ENCODE results near the gene GAGE12J.
"Not testable (repeated sequence)": the region's sequence is repeated elsewhere in the genome, so short reads cannot be mapped to it uniquely, and the experiment has no call there.

GAGE12J gene

DNA sequence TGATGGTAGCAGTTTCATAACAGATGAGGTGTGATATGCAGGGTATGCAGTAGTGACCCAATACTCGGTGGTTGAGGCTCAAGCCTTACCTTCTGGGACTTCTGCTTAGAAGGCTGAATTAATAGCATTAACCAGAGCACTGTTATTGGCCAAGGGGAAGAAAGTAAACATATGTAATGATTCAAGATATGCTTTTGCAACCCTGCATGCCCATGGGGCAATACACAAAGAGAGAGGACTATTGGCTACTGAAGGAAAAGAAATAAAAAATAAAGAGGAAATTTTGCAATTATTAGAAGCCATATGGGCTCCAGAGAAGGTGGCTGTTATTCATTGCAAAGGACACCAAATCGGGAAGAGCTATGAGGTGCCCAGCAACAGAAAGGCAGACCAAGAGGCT is 9.7 kb upstream of the GAGE12J start:
- no peak for DNase-seq

DNA sequence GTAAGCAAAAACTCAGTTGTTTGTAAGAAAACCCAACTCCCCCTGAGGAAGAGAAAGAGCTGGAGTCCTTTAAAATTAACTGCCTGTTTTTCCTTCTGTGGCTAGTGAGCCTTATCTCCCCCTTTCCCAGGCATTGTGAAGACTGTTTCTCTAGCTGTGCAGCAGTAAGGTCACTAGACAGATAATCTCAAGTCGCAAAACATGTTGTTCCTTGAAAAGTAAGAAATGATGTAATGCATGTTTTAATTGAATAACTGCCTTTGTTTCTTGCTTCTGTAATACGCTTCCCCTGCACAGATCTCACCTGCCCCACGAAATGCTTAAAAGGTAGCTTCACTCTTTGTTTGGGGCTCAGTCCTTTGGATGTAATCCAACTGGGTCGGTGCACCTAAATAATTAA is 5.8 kb upstream of the GAGE12J start:
- no peak for DNase-seq

DNA sequence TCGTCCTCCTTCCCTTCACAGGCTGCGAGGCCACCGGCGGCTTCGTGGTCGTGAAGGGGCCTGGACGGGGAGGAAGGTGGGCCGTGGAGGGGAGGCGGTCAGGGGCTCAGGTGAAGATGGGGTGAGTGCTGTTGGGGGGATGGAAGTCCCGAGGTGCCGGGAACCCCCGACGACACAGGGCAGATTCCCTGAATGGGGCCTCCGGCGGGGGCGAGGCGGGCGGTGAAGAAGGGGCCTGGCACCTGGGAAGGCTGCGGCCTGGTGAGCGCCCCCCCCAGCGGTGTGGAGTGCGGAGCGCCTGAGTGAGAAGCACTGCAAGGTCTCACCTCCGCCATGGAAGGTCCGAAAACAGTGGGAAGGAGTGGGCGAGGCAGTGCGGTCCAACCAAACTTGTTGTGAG is 429 bp downstream of the GAGE12J start:
- DNase-seq = not testable (repeated sequence)

DNA sequence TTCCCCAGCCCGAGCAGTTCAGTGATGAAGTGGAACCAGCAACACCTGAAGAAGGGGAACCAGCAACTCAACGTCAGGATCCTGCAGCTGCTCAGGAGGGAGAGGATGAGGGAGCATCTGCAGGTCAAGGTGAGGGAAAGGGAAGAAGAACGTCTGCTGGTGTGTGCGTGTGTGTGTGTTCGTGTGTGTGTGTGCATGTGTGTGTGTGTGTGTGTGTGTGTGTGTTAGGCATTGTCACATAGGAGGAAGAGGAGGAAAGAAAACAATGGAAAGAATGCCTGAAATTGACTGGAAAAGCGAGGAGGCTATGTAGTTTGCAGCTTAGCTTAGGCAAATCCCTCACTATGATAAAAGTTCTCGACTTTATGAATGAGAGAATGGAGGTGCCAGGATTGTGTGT is 1.9 kb downstream of the GAGE12J start:
- DNase-seq = not testable (repeated sequence)

DNA sequence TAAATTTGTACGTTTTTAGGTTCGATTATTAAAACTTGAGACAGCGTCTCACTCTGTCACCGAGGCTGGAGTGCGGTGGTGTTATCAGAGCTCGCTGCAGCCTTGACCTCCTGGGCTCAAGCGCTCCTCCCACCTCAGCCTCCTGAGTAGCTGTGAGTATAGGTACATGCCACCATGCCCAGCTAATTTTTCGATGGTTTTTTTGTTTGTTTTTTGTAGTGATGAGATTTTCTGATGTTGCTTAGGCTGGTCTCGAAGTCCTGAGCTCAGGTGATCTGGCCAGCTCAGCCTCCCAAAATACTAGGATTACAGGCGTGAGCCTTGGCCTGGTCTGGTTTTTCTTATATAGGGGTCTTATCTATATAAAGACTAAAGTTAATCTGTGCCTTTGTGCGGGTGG is 8.6 kb downstream of the GAGE12J start:
- DNase-seq = not testable (repeated sequence)

DNA sequence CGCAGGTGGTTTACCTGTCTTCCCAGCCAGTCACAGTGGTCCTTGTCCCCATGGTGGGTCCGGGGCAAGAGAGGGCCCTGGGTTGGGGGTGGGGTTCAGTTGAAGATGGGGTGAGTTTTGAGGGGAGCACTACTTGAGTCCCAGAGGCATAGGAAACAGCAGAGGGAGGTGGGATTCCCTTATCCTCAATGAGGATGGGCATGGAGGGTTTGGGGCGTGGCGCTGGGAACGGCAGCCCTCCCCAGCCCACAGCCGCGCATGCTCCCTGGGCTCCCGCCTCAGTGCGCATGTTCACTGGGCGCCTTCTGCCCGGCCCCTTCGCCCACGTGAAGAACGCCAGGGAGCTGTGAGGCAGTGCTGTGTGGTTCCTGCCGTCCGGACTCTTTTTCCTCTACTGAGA is 9.4 kb downstream of the GAGE12J start, which contains the start of gene GAGE13:
Gene GAGE13, plus strand, starts transcription at position 301 of the 400 bp plus-strand sequence. CDS start 1,156 bp downstream, outside the sequence.
- DNase-seq = not testable (repeated sequence)

DNA sequence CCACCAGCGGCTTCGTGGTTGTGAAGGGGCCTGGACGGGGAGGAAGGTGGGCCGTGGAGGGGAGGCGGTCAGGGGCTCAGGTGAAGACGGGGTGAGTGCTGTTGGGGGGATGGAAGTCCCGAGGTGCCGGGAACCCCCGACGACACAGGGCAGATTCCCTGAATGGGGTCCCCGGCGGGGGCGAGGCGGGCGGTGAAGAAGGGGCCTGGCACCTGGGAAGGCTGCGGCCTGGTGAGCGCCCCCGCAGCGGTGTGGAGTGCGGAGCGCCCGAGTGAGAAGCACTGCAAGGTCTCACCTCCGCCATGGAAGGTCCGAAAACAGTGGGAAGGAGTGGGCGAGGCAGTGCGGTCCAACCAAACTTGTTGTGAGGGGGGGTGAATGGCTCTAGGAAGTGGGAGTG is 10.0 kb downstream of the GAGE12J start:
- not testable (repeated sequence) for DNase-seq

DNA sequence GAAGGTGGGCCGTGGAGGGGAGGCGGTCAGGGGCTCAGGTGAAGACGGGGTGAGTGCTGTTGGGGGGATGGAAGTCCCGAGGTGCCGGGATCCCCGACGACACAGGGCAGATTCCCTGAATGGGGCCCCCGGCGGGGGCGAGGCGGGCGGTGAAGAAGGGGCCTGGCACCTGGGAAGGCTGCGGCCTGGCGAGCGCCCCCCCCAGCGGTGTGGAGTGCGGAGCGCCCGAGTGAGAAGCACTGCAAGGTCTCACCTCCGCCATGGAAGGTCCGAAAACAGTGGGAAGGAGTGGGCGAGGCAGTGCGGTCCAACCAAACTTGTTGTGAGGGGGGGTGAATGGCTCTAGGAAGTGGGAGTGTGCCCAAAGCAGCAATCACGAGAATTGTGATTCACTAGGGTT is 19.6 kb downstream of the GAGE12J start:
- DNase-seq = not testable (repeated sequence)

DNA sequence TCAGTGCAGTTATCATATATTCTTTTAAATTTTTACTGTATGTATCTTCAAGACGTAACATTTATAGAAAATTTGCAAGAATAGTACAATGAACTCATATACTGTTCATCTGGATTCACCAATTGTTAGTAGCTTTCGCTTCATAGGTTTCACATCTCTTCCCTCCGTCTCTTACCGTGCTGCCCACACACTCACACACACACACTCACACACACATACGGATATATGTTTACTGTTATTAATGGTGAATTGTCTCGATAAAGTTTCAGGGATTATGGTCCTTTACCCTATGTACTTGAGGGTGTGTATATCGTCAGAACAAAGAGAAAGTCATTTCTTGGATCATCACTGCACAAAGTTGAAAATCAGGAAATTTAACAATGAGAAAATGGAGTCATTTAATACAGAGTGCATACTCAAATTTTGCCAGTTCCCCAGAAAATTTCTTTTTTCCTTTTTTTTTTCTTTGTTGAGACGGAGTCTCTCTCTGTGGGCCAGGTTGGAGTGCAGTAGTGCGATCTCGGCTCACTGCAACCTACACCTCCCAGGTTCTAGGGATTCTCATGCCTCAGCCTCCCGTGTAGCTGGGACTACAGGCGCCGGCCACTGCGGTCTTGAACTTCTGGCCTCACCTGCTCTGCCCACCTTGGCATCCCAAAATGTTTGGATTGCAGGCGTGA is 22.8 kb downstream of the GAGE12J start:
- DNase-seq = not testable (repeated sequence)

DNA sequence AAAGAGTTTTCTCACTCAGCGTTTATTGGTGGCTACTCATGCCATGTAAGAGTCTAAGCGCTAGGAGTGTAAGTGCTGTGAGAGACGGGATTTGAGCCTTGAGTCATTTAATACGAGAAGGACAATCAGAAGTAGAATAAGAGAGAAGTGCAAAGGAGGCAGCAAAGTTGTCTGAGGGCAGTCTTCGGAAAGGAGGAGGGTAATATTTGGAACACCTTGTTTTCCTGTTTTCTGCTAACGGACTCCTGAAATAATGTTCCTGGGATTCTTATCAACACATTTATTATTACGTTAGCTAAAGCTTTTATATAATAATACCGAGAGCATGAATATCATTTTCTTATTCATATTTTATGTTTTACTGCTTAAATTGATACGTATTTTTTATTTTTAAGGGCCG is 23.6 kb downstream of the GAGE12J start:
- not testable (repeated sequence) for DNase-seq

DNA sequence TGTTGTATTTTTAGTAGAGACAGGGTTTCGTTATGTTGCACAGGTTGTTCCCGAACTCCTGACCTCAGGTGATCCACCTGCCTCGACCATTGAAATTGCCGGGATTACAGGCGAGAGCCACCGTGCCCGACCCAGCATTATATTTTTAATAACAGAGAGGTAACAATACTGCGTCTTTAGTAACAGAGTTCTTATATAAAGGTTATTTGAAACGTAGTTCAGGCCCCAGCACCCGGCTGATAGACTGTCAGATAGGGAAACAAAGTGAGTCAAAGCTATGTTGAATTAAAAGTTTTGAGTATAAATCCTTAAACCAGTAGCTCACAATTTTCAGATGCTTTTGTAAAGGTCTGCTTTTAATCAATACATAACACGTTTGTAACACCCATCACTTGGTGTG is 24.3 kb downstream of the GAGE12J start:
- not testable (repeated sequence) for DNase-seq

Data from NCI-H1048 (cell line).